WTC11 (cell line): ENCODE measurements around the gene USP43. TPM values are rescaled to one million over a fixed set of nuclear protein-coding genes. Genes with fewer than 3 reads are reported as not detected.
"Not testable (repeated sequence)": the region's sequence is repeated elsewhere in the genome, so short reads cannot be mapped to it uniquely, and the experiment has no call there.

Experiments used
- ATAC-seq: fragments of 200-7000 bp; cut with Tn5 transposase; 2 replicates; pipeline ENCODE4 v1.10.0; 2021; ENCODE audit warnings: mild to moderate bottlenecking, moderate library complexity
- CTCF ChIA-PET: fragments of 300-600 bp; sonication (Branson Sonifier 250); formaldehyde crosslinking; loops from one replicate; lab custom pipeline; 2021; ENCODE audit warnings: antibody characterized with exemption; lab: Charles Lee
- POLR2A ChIA-PET: fragments of 350-600 bp; sonication (Branson Sonifier 250); formaldehyde crosslinking; loops from one replicate; lab custom pipeline; 2021; ENCODE audit warnings: antibody characterized with exemption; lab: Charles Lee
- DNase-seq: peaks from one replicate; pipeline ENCODE4 v3.0.0; 2021; ENCODE audit warnings: low spot score
- H3K27ac Mint-ChIP-seq: 2 replicates; pipeline ENCODE4 v1.8.0; 2021; ENCODE audit warnings: mixed read lengths
- H3K27me3 Mint-ChIP-seq: 2 replicates; pipeline ENCODE4 v1.8.0; 2021; ENCODE audit warnings: low read depth, mild to moderate bottlenecking, moderate library complexity, mixed read lengths
- H3K36me3 Mint-ChIP-seq: 2 replicates; pipeline ENCODE4 v1.8.0; 2021; ENCODE audit warnings: mixed read lengths
- H3K4me1 Mint-ChIP-seq: 2 replicates; pipeline ENCODE4 v1.8.0; 2022; ENCODE audit warnings: mixed read lengths
- H3K4me3 Mint-ChIP-seq: 2 replicates; pipeline ENCODE4 v1.8.0; 2021; ENCODE audit warnings: mild to moderate bottlenecking, moderate library complexity, mixed read lengths
- H3K9me3 Mint-ChIP-seq: 2 replicates; pipeline ENCODE4 v1.8.0; 2021; ENCODE audit warnings: mixed read lengths
- E2F1 ChIP-seq: sonication (generic); formaldehyde crosslinking; IDR thresholded peaks from 2 replicates; pipeline ENCODE4 v1.8.0; 2022; ENCODE audit warnings: mild to moderate bottlenecking, missing genetic modification reagents
- E2F4 ChIP-seq: sonication (generic); formaldehyde crosslinking; IDR thresholded peaks from 2 replicates; pipeline ENCODE4 v1.8.1; 2022; ENCODE audit warnings: low read depth, mild to moderate bottlenecking, moderate library complexity, missing genetic modification reagents, borderline replicate concordance
- E2F5 ChIP-seq: sonication (generic); formaldehyde crosslinking; IDR thresholded peaks from 2 replicates; pipeline ENCODE4 v1.8.1; 2022; ENCODE audit warnings: mild to moderate bottlenecking, moderate library complexity, missing genetic modification reagents
- EMX1 ChIP-seq: fragments of 250-450 bp; sonication (Bioruptor Pico); IDR thresholded peaks from 2 replicates; pipeline ENCODE4 v1.8.0; 2021; ENCODE audit warnings: mild to moderate bottlenecking
- FOXK1 ChIP-seq: sonication (generic); formaldehyde crosslinking; IDR thresholded peaks from 2 replicates; pipeline ENCODE4 v1.8.0; 2022; ENCODE audit warnings: mild to moderate bottlenecking, moderate library complexity, missing genetic modification reagents
- FOXP4 ChIP-seq: sonication (generic); formaldehyde crosslinking; IDR thresholded peaks from 2 replicates; pipeline ENCODE4 v1.8.0; 2022; ENCODE audit warnings: mild to moderate bottlenecking, missing genetic modification reagents
- GABPB1 ChIP-seq: sonication (generic); formaldehyde crosslinking; IDR thresholded peaks from 2 replicates; pipeline ENCODE4 v1.8.1; 2023; ENCODE audit warnings: mild to moderate bottlenecking, missing genetic modification reagents
- GRHL2 ChIP-seq: fragments of 250-450 bp; sonication (Bioruptor Pico); IDR thresholded peaks from 2 replicates; pipeline ENCODE4 v1.8.0; 2022; ENCODE audit warnings: mild to moderate bottlenecking, moderate library complexity; ENCODE audit not compliant: insufficient replicate concordance, severe bottlenecking
- HMGXB4 ChIP-seq: sonication (generic); formaldehyde crosslinking; IDR thresholded peaks from 2 replicates; pipeline ENCODE4 v1.8.1; 2023; ENCODE audit warnings: mild to moderate bottlenecking, moderate library complexity, missing genetic modification reagents
- IRF1 ChIP-seq: sonication (generic); formaldehyde crosslinking; IDR thresholded peaks from 2 replicates; pipeline ENCODE4 v1.8.0; 2023; ENCODE audit warnings: missing genetic modification reagents
- MXD4 ChIP-seq: fragments of 250-450 bp; sonication (Bioruptor Pico); IDR thresholded peaks from 2 replicates; pipeline ENCODE4 v1.8.0; 2021; ENCODE audit warnings: mild to moderate bottlenecking, moderate library complexity, borderline replicate concordance
- NFYB ChIP-seq: sonication (generic); formaldehyde crosslinking; conservative IDR thresholded peaks from 2 replicates; pipeline ENCODE4 v1.8.0; 2022; ENCODE audit warnings: low read depth, missing genetic modification reagents
- NR2C2 ChIP-seq: sonication (generic); formaldehyde crosslinking; IDR thresholded peaks from 2 replicates; pipeline ENCODE4 v1.8.0; 2022; ENCODE audit warnings: mild to moderate bottlenecking, missing genetic modification reagents
- NR3C1 ChIP-seq: sonication (generic); formaldehyde crosslinking; conservative IDR thresholded peaks from 2 replicates; pipeline ENCODE4 v1.8.1; 2023; ENCODE audit warnings: low read depth, mild to moderate bottlenecking, missing genetic modification reagents
- PREB ChIP-seq: sonication (generic); formaldehyde crosslinking; IDR thresholded peaks from 2 replicates; pipeline ENCODE4 v1.8.1; 2022; ENCODE audit warnings: mild to moderate bottlenecking, missing genetic modification reagents, moderate library complexity, borderline replicate concordance
- SOX15 ChIP-seq: fragments of 250-450 bp; sonication (Bioruptor Pico); IDR thresholded peaks from 2 replicates; pipeline ENCODE4 v1.9.0; 2021; ENCODE audit warnings: mild to moderate bottlenecking
- SP1 ChIP-seq: sonication (generic); formaldehyde crosslinking; conservative IDR thresholded peaks from 2 replicates; pipeline ENCODE4 v1.8.1; 2022; ENCODE audit warnings: missing genetic modification reagents
- USF2 ChIP-seq: sonication (generic); formaldehyde crosslinking; IDR thresholded peaks from 2 replicates; pipeline ENCODE4 v1.8.1; 2023; ENCODE audit warnings: mild to moderate bottlenecking, missing genetic modification reagents, moderate library complexity
- ZBTB43 ChIP-seq: sonication (generic); formaldehyde crosslinking; IDR thresholded peaks from 2 replicates; pipeline ENCODE4 v1.8.1; 2023; ENCODE audit warnings: mild to moderate bottlenecking, missing genetic modification reagents
- ZNF121 ChIP-seq: sonication (generic); formaldehyde crosslinking; IDR thresholded peaks from 2 replicates; pipeline ENCODE4 v1.8.0; 2023; ENCODE audit warnings: missing genetic modification reagents
- ZNF219 ChIP-seq: sonication (generic); formaldehyde crosslinking; IDR thresholded peaks from 2 replicates; pipeline ENCODE4 v1.8.0; 2023; ENCODE audit warnings: missing genetic modification reagents, mild to moderate bottlenecking, borderline replicate concordance
- ZNF416 ChIP-seq: fragments of 250-450 bp; sonication (Bioruptor Pico); IDR thresholded peaks from 2 replicates; pipeline ENCODE4 v1.9.0; 2021; ENCODE audit warnings: mild to moderate bottlenecking, inconsistent platforms
- total RNA-seq: library from RNA; stranded (reverse); gene quantifications from 3 replicates; pipeline ENCODE4 v1.2.3, GENCODE V29; 2021

Gene USP43
- total RNA-seq, 1 experiment from 2014 or later: 8.6 TPM

- TF ChIP-seq E2F1 (CRISPR knock-in tag): no peak
- no peak for TF ChIP-seq FOXK1
- TF ChIP-seq ZBTB43: no peak
- no peak for TF ChIP-seq EMX1 (CRISPR knock-in tag)
- TF ChIP-seq NFYB: no peak
- no peak for TF ChIP-seq PREB (CRISPR knock-in tag)
- TF ChIP-seq MXD4 (CRISPR knock-in tag): no peak
- no peak for TF ChIP-seq ZNF416 (CRISPR knock-in tag)
- TF ChIP-seq FOXP4: no peak
- TF ChIP-seq USF2 (CRISPR knock-in tag): no peak; the same call in 1 of the 2 replicates
These were observed at the start of gene USP43 (continued) for GRCh38 chr17:9644910-9645751.

- H3K9me3 Mint-ChIP-seq, CTCF ChIA-PET, ATAC-seq, H3K27me3 Mint-ChIP-seq, POLR2A ChIA-PET, DNase-seq, H3K36me3 Mint-ChIP-seq, H3K4me1 Mint-ChIP-seq, H3K4me3 Mint-ChIP-seq, H3K27ac Mint-ChIP-seq: not testable (repeated sequence)
These were observed 47.7 kb upstream of the USP43 start for GRCh38 chr17:9597638-9598037.

- H3K27ac Mint-ChIP-seq: no peak overlapping the region
- H3K27me3 Mint-ChIP-seq: no peaks in the 10 kb centered on the region
- ChIA-PET CTCF (no interaction called here), POLR2A (no interaction called here)
- DNase-seq (no peak), ATAC-seq (no peak)
- no peaks in the 10 kb centered on the region for H3K36me3 Mint-ChIP-seq
- 0 out of 2 replicates have a peak, but pooled peaks cover 2% of the 10 kb centered on the region for H3K4me1 Mint-ChIP-seq
- no peak overlapping the region for H3K4me3 Mint-ChIP-seq
- H3K9me3 Mint-ChIP-seq: peaks cover 6% of the 10 kb centered on the region; the same call in 1 of the 2 replicates
- TF ChIP-seq SOX15 (CRISPR knock-in tag) (no peak), HMGXB4 (no peak), E2F4 (CRISPR knock-in tag) (no peak), GABPB1 (CRISPR knock-in tag) (no peak), ZNF219 (no peak), SP1 (CRISPR knock-in tag) (no peak), NR3C1 (CRISPR knock-in tag) (no peak), E2F5 (CRISPR knock-in tag) (no peak), FOXK1 (no peak), IRF1 (CRISPR knock-in tag) (no peak), NR2C2 (CRISPR knock-in tag) (no peak), ZNF121 (no peak), GRHL2 (no peak)
These were observed 46.7 kb upstream of the USP43 start for GRCh38 chr17:9598661-9599060.
